EL (cell line): ENCODE results near the gene SNX8.
"Not testable (repeated sequence)": the region's sequence is repeated elsewhere in the genome, so short reads cannot be mapped to it uniquely, and the experiment has no call there.

ENCODE experiments used
- DNase-seq: peaks from one replicate; pipeline ENCODE4 v3.0.0-alpha.2; 2016

The SNX8 gene

GRCh38 chr7:2326951-2327350, 12.7 kb upstream of the SNX8 start:
- DNase-seq = no peak

DNA sequence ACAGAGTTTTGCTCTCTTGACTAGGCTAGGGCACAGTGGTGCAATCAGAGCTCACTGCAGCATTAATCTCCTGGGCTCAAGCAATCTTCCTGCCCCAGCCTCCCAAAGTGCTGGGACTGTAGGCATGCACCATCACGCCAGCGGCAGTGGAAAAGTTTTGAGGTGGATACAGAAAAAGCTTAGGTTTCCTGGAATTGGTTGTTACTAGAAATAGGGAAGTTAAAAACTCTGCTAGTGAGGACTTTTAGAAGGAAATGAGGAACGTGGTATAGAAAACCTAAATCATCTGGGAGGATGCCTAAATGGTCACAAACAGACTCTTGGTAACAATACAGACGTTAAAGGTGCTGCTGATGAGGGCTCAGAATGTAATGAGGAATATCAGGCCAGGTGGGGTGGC, 10.9 kb upstream of the SNX8 start:
- no peak for DNase-seq

DNA sequence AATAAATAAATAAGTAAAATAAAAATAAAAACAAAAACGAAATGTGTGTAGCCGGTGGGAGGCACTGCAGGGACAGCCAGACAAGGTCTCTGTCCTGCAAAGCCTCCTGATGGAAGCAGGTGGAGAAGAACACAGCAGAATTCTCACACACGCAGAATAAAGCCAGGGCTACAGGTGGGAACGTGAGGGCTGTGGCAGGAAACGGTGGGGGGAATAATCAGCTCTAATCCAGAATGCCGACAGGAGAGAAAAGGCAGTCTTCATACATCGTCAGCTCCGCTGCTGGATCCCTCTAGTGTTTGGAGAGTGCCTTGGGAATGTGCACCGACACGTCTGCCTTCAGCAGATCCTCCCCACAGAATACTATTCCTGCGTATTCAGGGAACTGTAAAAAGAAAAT, 6.8 kb upstream of the SNX8 start:
- no peak for DNase-seq

GRCh38 chr7:2317556-2318293, 3.5 kb upstream of the SNX8 start:
- no peak for DNase-seq

GRCh38 chr7:2316578-2316977, 2.3 kb upstream of the SNX8 start:
- no peak for DNase-seq

DNA sequence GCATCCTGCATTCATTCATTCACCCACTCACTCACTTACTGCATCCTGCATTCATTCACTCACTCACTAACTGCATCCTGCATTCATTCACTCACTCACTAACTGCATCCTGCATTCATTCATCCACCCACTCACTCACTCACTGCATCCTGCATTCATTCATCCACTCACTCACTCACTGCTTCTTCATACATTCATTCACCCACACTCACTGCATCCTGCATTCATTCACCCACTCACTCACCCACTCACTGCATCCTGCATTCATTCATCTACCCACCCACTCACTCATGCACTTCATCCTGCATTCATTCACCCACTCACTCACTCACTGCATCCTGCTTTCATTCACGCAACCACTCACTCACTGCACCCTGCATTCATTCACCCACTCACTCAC, 1.5 kb upstream of the SNX8 start:
- DNase-seq = no peak

DNA sequence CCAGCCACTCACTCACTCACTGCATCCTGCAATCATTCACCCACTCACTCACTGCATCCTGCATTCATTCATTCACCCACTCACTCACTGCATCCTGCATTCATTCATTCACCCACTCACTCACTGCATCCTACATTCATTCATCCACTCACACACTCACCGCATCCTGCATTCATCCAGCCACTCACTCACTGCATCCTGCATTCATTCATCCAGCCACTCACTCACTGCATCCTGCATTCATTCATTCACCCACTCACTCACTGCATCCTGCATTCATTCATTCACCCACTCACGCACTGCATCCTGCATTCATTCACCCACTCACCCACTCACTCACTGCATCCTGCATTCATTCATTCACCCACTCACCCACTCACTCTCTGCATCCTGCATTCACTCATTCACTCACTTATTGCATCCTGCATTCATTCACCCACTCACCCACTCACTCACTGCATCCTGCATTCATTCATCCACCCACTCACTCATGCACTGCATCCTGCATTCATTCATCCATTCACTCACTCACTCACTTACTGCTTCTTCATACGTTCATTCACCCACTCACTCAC, 802 bp upstream of the SNX8 start:
- DNase-seq = not testable (repeated sequence)

- DNase-seq = peak; percentile 34
Observed at GRCh38 chr7:2313450-2314208, 612 bp downstream of the SNX8 start.

DNA sequence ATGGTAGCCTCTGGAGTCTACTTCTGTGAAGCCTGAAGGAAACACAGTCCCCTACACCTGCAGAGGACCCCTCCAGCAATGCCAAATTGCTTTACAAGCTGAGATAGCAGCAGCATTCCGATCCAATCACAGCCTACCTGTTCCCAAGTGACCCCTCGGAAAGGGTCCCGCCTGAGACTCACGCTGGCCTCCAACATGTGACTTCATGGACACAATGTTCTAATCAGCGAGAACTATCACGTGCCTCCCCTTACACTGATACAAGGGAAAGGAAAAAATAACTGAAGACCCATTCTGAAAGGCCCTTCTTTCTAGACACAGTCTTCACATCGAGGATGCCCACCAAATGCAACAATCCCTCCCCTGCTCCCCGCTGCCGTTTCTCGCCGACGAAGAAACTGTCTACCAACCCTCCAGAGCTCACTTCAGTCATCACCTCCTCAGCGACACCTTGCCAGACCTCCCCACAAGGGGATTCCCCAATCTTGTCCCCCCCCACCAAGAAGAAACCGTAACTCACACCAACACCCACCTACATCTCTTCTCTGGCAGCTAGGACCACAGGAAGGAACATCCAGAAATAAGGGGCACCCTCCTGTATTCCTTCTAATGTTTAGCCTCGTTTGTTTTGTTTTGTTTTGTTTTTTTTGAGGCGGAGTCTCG, 1.8 kb downstream of the SNX8 start:
- DNase-seq = no peak

GRCh38 chr7:2309889-2310331, 4.3 kb downstream of the SNX8 start:
- peak; percentile 98 for DNase-seq

GRCh38 chr7:2307690-2308107, 6.5 kb downstream of the SNX8 start:
- no peak for DNase-seq

- DNase-seq = no peak
Observed at GRCh38 chr7:2306688-2307087, 7.6 kb downstream of the SNX8 start.

GRCh38 chr7:2305258-2305657, 9.0 kb downstream of the SNX8 start:
- DNase-seq = not testable (repeated sequence)

DNA sequence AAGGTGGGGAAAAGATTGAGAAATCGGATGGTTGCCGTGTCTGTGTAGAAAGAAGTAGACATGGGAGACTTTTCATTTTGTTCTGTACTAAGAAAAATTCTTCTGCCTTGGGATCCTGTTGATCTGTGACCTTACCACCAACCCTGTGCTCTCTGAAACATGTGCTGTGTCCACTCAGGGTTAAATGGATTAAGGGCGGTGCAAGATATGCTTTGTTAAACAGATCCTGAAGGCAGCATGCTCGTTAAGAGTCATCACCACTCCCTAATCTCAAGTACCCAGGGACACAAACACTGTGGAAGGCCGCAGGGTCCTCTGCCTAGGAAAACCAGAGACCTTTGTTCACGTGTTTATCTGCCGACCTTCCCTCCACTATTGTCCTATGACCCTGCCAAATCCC, 10.7 kb downstream of the SNX8 start:
- not testable (repeated sequence) for DNase-seq

DNA sequence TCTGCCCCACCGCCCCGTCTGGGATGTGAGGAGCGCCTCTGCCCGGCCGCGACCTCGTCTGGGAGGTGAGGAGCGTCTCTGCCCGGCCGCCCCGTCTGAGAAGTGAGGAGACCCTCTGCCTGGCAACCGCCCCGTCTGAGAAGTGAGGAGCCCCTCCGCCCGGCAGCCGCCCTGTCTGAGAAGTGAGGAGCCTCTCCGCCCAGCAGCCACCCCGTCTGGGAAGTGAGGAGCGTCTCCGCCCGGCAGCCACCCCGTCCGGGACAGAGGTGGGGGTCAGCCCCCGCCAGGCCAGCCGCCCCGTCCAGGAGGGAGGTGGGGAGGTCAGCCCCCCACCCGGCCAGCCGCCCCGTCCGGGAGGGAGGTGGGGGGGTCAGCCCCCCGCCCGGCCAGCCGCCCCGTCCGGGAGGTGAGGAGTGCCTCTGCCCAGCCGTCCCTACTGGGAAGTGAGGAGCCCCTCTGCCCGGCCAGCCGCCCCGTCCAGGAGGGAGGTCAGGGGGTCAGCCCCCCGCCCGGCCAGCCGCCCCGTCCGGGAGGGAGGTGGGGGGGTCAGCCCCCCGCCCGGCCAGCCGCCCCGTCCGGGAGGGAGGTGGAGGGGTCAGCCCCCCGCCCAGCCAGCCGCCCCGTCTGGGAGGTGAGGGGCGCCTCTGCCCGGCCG, 11.4 kb downstream of the SNX8 start:
- not testable (repeated sequence) for DNase-seq

DNA sequence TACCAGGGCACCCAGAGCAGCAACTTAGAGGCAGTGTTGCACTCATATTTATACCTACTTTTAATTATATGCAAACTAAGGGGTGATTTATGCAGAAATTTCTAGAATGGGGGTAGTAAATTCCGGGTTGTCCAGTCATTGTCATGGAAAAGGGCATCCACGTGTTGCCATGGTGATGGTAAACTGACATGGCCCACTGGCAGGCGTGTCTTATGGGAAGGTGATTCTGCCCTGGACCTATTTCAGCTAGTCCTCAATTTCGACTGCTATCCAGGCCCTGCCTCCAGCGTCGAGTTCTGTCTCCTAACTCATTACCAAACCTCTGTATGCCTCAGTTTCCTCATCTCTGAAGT, 12.8 kb downstream of the SNX8 start:
- DNase-seq = no peak

DNA sequence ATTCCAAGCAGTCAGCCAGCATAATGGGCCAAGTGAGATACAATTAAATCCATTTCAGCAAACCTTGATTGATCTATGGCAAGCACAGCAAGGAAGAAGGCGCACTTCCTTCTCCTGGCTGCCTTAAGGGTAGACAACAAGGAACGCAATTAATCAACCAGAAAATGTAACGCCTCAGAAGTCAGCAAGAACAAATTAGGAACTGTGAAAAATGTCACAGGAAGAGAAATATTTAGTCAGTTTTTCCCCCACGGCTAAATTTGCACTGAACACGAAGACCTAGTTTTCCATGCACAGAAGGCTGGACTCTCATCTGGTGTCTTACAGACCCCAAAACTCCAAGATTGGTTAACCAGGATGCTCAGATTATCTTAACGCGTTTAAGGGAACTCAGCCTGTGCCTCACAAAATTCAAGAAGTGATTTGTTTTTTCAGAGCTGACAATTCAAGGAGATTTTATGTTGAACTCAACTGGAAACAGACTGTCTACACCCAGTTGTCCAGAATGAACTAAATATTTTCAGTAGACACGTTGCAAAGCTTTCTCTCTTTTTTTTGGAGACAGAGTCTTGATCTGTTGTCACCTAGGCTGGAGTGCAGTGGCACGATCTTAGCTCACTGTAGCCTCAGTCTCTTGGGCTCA, 14.2 kb downstream of the SNX8 start:
- DNase-seq = no peak

DNA sequence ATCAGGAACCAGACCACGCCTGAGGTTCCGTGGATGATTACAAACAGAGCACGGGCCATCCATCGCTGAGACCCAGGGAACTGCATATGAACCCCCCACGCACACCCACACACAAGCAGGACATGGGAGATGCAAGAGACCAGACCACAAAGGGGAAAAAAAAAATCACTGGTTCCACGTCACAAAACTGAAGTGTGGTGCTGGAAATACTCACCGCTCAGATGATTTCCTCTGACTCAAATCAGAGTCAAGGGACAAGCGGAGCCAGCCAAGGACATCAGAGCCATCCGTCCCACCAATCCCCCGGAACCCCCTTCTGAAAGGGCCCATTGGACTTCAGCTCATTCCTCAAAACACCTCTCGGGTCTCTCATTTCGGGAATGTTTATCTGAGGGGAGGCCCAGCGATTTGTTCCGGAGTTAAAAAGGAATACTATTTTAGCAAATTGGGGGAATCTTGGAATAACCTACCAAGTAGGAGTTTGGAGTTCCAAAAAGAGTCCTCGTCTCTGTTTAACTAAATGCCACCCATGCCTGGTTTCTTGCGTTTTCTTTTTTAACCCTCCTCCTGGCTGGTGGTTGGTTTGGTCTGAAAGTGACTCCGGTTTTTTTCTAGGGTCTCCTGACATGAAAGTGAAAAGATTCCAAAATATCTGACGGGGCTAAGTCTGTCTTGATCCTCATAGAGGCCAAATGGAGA, 15.0 kb downstream of the SNX8 start:
- DNase-seq = peak; percentile 75

GRCh38 chr7:2296832-2297231, 17.4 kb downstream of the SNX8 start:
- no peak for DNase-seq

GRCh38 chr7:2295936-2296620, 18.2 kb downstream of the SNX8 start:
- DNase-seq = no peak

GRCh38 chr7:2290877-2291276, 23.4 kb downstream of the SNX8 start:
- DNase-seq = no peak
